K562 (cell line): ENCODE results near the gene ESR2. TPM values are rescaled to one million over a fixed set of nuclear protein-coding genes. Genes with fewer than 3 reads are reported as not detected.

Experiments used
- ATAC-seq: fragments of 200-7000 bp; cut with Tn5 transposase; 3 replicates; pipeline ENCODE4 v1.9.1; 2020; ENCODE audit warnings: moderate library complexity
- BruUV-seq: library from RNA; stranded (reverse); fragments of 400-500 nt; replicated peaks from 2 replicates; lab custom pipeline; 2021; lab: Mats Ljungman, UMichigan
- CTCF ChIA-PET: fragments of 300-600 bp; formaldehyde crosslinking; extraction: SDS; loops from one replicate; lab custom pipeline; 2021; ENCODE audit warnings: low intra/inter-chr PET ratio; lab: Yijun Ruan, JAX
- POLR2A ChIA-PET: fragments of 300-600, 350-650 bp; sonication (Branson Sonifier 250); formaldehyde crosslinking; extraction: SDS; loops from one replicate; lab custom pipeline; 2021; ENCODE audit warnings: antibody characterized with exemption, inconsistent platforms; lab: Yijun Ruan, JAX
- DNase-seq, 4 experiments: peaks; one replicate each; pipeline versions ENCODE4 v3.0.0 to v3.0.0-alpha.2; 2011 to 2018; ENCODE audit warnings: low spot score in 3 of 4, mixed read lengths in 3 of 4; ENCODE audit errors: extremely low read depth in 1 of 4
- FAIRE-seq: peaks from 2 replicates; lab custom pipeline; 2011; peaks lifted over from hg19 to GRCh38; lab: Jason Lieb, UNC
- H2AFZ ChIP-seq: 2 replicates; pipeline ENCODE4 v1.6.0; 2011; ENCODE audit warnings: low read depth, low read length, control low read depth, inconsistent platforms
- H3K27ac ChIP-seq: fragments of 200-600 bp; 3 replicates; pipeline ENCODE4 v1.8.0; 2011; ENCODE audit warnings: low read depth, mild to moderate bottlenecking, control low read depth, inconsistent platforms, low read length, moderate library complexity, mixed read lengths; ENCODE audit errors: extremely low read depth
- H3K27me3 ChIP-seq, 2 experiments: fragments of 300-600 bp in 1 of 2; 2 replicates in 1 of 2; 3 replicates in 1 of 2; pipeline versions ENCODE4 v1.6.0 to v1.8.0; 2011; ENCODE audit warnings: inconsistent platforms in 2 of 2, low read length in 2 of 2, mild to moderate bottlenecking in 1 of 2, mixed read lengths in 1 of 2, moderate library complexity in 1 of 2; ENCODE audit not compliant: control insufficient read depth in 2 of 2, insufficient read depth in 2 of 2
- H3K36me3 ChIP-seq: fragments of 300-600 bp; 3 replicates; pipeline ENCODE4 v1.8.0; 2011; ENCODE audit warnings: mild to moderate bottlenecking, low read length, inconsistent platforms; ENCODE audit not compliant: control insufficient read depth, insufficient read depth
- H3K4me1 ChIP-seq, 2 experiments: fragments of 200-600 bp in 1 of 2; replicated peaks in 1 of 2; 2 replicates in 1 of 2; 3 replicates in 1 of 2; pipeline versions ENCODE4 v1.5.1 to v1.8.0; 2011; ENCODE audit warnings: inconsistent platforms in 2 of 2, low read length in 2 of 2, mild to moderate bottlenecking in 1 of 2, mixed read lengths in 1 of 2, moderate library complexity in 1 of 2; ENCODE audit not compliant: control insufficient read depth in 2 of 2, insufficient read depth in 2 of 2
- H3K4me2 ChIP-seq: 2 replicates; pipeline ENCODE4 v1.6.1; 2011; ENCODE audit warnings: low read length, control low read depth, inconsistent platforms, mixed read lengths; ENCODE audit not compliant: insufficient read depth
- H3K4me3 ChIP-seq: fragments of 200-600 bp; sonication (generic), shearing (Covaris generic); 2 replicates; pipeline ENCODE4 v1.5.1; 2016; ENCODE audit warnings: control low read depth, inconsistent platforms
- H3K79me2 ChIP-seq: fragments of 200-600 bp; 3 replicates; pipeline ENCODE4 v1.8.0; 2011; ENCODE audit warnings: low read length, inconsistent platforms; ENCODE audit not compliant: control insufficient read depth, insufficient read depth
- H3K9ac ChIP-seq, 2 experiments: 2 replicates each; pipeline versions ENCODE4 v1.6.0 to v1.6.1; 2011; ENCODE audit warnings: low read depth in 2 of 2, low read length in 2 of 2, control low read depth in 1 of 2, inconsistent platforms in 1 of 2, mild to moderate bottlenecking in 1 of 2, mixed read lengths in 1 of 2; ENCODE audit not compliant: insufficient read depth in 1 of 2
- H3K9me1 ChIP-seq: one replicate; pipeline ENCODE4 v1.6.0; 2011; ENCODE audit warnings: inconsistent platforms, mild to moderate bottlenecking, low read length, moderate library complexity; ENCODE audit not compliant: control insufficient read depth, insufficient read depth
- H3K9me3 ChIP-seq: replicated peaks from 2 replicates; pipeline ENCODE4 v1.5.1; 2011; ENCODE audit warnings: low read depth, low read length, inconsistent platforms; ENCODE audit not compliant: control insufficient read depth, insufficient read depth
- H4K20me1 ChIP-seq: replicated peaks from 2 replicates; pipeline ENCODE4 v1.6.1; 2011; ENCODE audit warnings: low read length, inconsistent platforms, mixed read lengths; ENCODE audit not compliant: control insufficient read depth, insufficient read depth
- FUS ChIP-seq: fragments of 200-400 bp; formaldehyde crosslinking; optimal IDR thresholded peaks from 2 replicates; pipeline ENCODE3; 2017; ENCODE audit warnings: low read depth, low read length
- HDAC2 ChIP-seq: fragments of 450-650 bp; IDR thresholded peaks from 2 replicates; pipeline ENCODE4 v1.6.1; 2016; ENCODE audit warnings: mild to moderate bottlenecking
- HNRNPLL ChIP-seq: fragments of 200-400 bp; formaldehyde crosslinking; IDR thresholded peaks from 2 replicates; pipeline ENCODE4 v1.6.1; 2017; ENCODE audit warnings: low read length, low read depth, mild to moderate bottlenecking; ENCODE audit not compliant: poor library complexity, severe bottlenecking
- KLF10 ChIP-seq: fragments of 250-450 bp; sonication (Bioruptor Pico); IDR thresholded peaks from 2 replicates; pipeline ENCODE4 v1.6.1; 2021; ENCODE audit warnings: matching md5 sums
- KLF6 ChIP-seq: fragments of 250-450 bp; sonication (Bioruptor Pico); IDR thresholded peaks from 2 replicates; pipeline ENCODE4 v1.4.0; 2020; ENCODE audit warnings: mild to moderate bottlenecking, moderate library complexity, borderline replicate concordance
- L3MBTL2 ChIP-seq: fragments of 450-650 bp; IDR thresholded peaks from 2 replicates; pipeline ENCODE4 v1.6.1; 2016; ENCODE audit warnings: mild to moderate bottlenecking, moderate library complexity
- MAFF ChIP-seq: IDR thresholded peaks from 2 replicates; pipeline ENCODE4 v1.6.1; 2012; ENCODE audit warnings: low read length, improper control_type of control experiment
- MBD2 ChIP-seq: sonication (generic); IDR thresholded peaks from 2 replicates; pipeline ENCODE4 v1.6.1; 2016; ENCODE audit warnings: low read depth, borderline replicate concordance
- NCOA4 ChIP-seq: fragments of 450-650 bp; IDR thresholded peaks from 2 replicates; pipeline ENCODE4 v1.6.1; 2018; ENCODE audit warnings: mild to moderate bottlenecking; ENCODE audit not compliant: partially characterized antibody
- PML ChIP-seq: IDR thresholded peaks from 2 replicates; pipeline ENCODE4 v1.6.1; 2012; ENCODE audit warnings: low read length, inconsistent platforms
- RBFOX2 ChIP-seq: fragments of 200-400 bp; formaldehyde crosslinking; IDR thresholded peaks from 2 replicates; pipeline ENCODE4 v1.6.1; 2017; ENCODE audit warnings: low read depth, mild to moderate bottlenecking, low read length, moderate library complexity
- RHOXF2B ChIP-seq: fragments of 250-450 bp; sonication (Bioruptor Pico); conservative IDR thresholded peaks from 2 replicates; pipeline ENCODE4 v1.5.1; 2021
- SPI1 ChIP-seq: IDR thresholded peaks from 2 replicates; pipeline ENCODE4 v1.6.1; 2011; ENCODE audit warnings: low read depth, low read length, control low read depth, borderline replicate concordance
- WHSC1 ChIP-seq: IDR thresholded peaks from one replicate; pipeline ENCODE4 v1.6.1; 2012; ENCODE audit warnings: low read length, control low read depth, inconsistent platforms
- YBX1 ChIP-seq: fragments of 450-650 bp; IDR thresholded peaks from 2 replicates; pipeline ENCODE4 v1.7.1; 2016; ENCODE audit warnings: mild to moderate bottlenecking
- WGBS: fragments of 100-300 bp; shearing (Covaris generic); methylation state at CpG from one replicate; pipeline ENCODE4 v1.1.6; 2016; ENCODE audit warnings: low coverage, mixed read lengths; ENCODE audit not compliant: insufficient coverage; ENCODE audit errors: missing lambda C conversion rate; 5-methylcytosine and 5-hydroxymethylcytosine counted together
- in situ Hi-C: fragments of 300-500 bp; cut with MboI; formaldehyde crosslinking; loops from 4 replicates; pipeline ENCODE4 v1.15.0; 2018; ENCODE audit warnings: inconsistent platforms, mixed read lengths
- intact Hi-C: fragments of 100-400 bp; cut with micrococcal nuclease; formaldehyde crosslinking; loops from 2 replicates; pipeline ENCODE4 v1.14.2; 2022
- polyA plus RNA-seq, 8 experiments: library from polyadenylated mRNA; depleted of rRNA in 4 of 8; stranded (reverse) in 5 of 8; unstranded in 3 of 8; fragments of >200 nt; fragmentation: Nextera tagmentation in 2 of 8; fragmentation: Illumina TruSeq in 1 of 8; extraction: Ambion mirVana in 2 of 8; extraction: Trizol in 1 of 8; gene quantifications; 2 replicates each; pipeline versions ENCODE4 v1.2.1 to v1.2.3, GENCODE V29; 2011 to 2014; ENCODE audit warnings: inconsistent platforms in 1 of 8, missing spikeins in 1 of 8
- total RNA-seq, 7 experiments: library from RNA; depleted of rRNA in 6 of 7; stranded (reverse); fragments of >200 nt in 6 of 7; fragmentation: Illumina TruSeq in 2 of 7; extraction: Trizol in 2 of 7; gene quantifications; 2 replicates each; pipeline versions ENCODE4 v1.2.1 to v1.2.3, GENCODE V29; 2011 to 2021; ENCODE audit warnings: low replicate concordance in 1 of 7
- TF ChIP-seq, protein P1 (sequence below), 2 experiments: fragments of 250-450 bp in 1 of 2; fragments of 450-650 bp in 1 of 2; sonication (Bioruptor Pico) in 1 of 2; IDR thresholded peaks; 2 replicates each; pipeline versions ENCODE4 v1.6.1 to v1.8.0; 2016 to 2021; ENCODE audit warnings: mild to moderate bottlenecking in 2 of 2, moderate library complexity in 2 of 2, missing compliant biosample characterization in 1 of 2, missing genetic modification characterization in 1 of 2
- TF ChIP-seq, protein P2 (sequence below): fragments of 250-450 bp; sonication (Bioruptor Pico); IDR thresholded peaks from 2 replicates; pipeline ENCODE4 v1.4.0; 2020; ENCODE audit warnings: borderline replicate concordance

Gene ESR2
- total and polyA plus RNA-seq, 9 of the 15 experiments (the other 6 are each of a cell fraction or from before 2014, with no cell fraction given): 0.07 to 3.8 (median 2.0) TPM

DNA sequence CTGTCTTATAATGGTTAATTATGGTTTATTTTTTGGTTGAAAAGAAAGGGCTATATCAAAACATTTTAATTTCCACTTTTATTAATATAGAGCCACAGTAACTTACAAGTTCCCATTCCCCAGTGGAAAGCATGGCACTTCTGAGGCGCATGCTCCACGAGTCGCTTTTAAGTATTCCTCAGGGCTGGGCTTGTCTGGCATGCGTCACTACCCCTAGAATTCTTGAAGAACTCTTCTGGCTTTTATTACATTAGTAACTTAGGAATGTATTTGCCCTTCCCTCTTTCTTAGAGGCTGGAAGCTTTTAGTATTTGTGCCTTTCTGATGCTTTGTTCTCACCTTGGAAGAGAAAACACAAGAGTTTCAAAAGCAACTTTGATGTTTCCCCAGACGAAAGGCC, 81.1 kb downstream of the ESR2 start:
- peaks cover 0 to 7% of the 10 kb centered on the region in 2 experiments; a peak in 2 of 5 replicates for H3K4me1 ChIP-seq
- no peak overlapping the region for H3K4me3 ChIP-seq
- in situ Hi-C loops (no loop called here), intact Hi-C loops (no loop called here)
- H3K9ac ChIP-seq: no peak overlapping the region
- H3K9me3 ChIP-seq: no peaks in the 10 kb centered on the region
- no peaks in the 10 kb centered on the region for H3K27me3 ChIP-seq
- ATAC-seq (no peak), FAIRE-seq (no peak), DNase-seq (no peak)
- H3K4me2 ChIP-seq: no peak overlapping the region
- ChIA-PET CTCF (no interaction called here), POLR2A (interaction anchor here (0.8 to 1.8 kb wide), 2 partner anchors 11 to 14 kb away, joined by 3 to 4 read pairs; no protein-coding TSS in a partner anchor)
- no peak overlapping the region for H3K27ac ChIP-seq
- H2AFZ ChIP-seq: no peak overlapping the region
- TF ChIP-seq PML: no peak
- no peaks in the 10 kb centered on the region for H3K9me1 ChIP-seq
- no peaks in the 10 kb centered on the region for H3K36me3 ChIP-seq
- no peaks in the 10 kb centered on the region for H4K20me1 ChIP-seq
- H3K79me2 ChIP-seq: no peaks in the 10 kb centered on the region
- WGBS: 65% methylated on average over 4 of the region's 5 CpGs
- BruUV-seq: no TSS peak

DNA sequence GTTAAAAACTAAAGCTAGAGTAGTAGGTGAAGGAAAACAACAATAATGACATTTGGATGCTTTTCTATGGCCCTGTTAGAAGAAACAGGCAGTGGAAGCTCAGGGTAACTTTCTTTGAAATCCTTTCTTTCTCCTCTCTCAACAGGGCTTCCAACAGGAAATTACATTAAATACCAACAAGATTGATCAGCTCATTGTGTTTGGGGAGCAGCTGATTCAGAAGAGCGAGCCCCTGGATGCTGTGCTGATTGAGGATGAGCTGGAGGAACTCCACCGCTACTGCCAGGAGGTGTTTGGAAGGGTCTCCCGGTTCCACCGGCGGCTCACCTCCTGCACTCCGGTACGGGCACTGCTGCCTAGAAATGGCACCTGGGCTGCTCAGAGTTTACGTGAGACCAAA, 81.5 kb downstream of the ESR2 start:
- 74% methylated on average over 8 of the region's 8 CpGs for WGBS
- Histone ChIP-seq H4K20me1 (no peaks in the 10 kb centered on the region), H3K27ac (no peak overlapping the region), H3K9ac (no peak overlapping the region), H3K4me2 (no peak overlapping the region), H3K27me3 (no peaks in the 10 kb centered on the region), H2AFZ (no peak overlapping the region), H3K9me1 (no peaks in the 10 kb centered on the region), H3K4me1 (peaks cover 0 to 7% of the 10 kb centered on the region in 2 experiments; a peak in 2 of 5 replicates), H3K9me3 (no peaks in the 10 kb centered on the region), H3K36me3 (no peaks in the 10 kb centered on the region), H3K4me3 (no peak overlapping the region), H3K79me2 (no peaks in the 10 kb centered on the region)
- intact Hi-C loops (no loop called here), in situ Hi-C loops (no loop called here)
- ChIA-PET CTCF (no interaction called here), POLR2A (interaction anchor here (0.8 kb wide), 2 partner anchors 14 to 24 kb away, joined by 4 read pairs; no protein-coding TSS in a partner anchor)
- FAIRE-seq (no peak), DNase-seq (no peak), ATAC-seq (no peak)
- no TSS peak for BruUV-seq
- TF ChIP-seq MBD2 (no peak), YBX1 (no peak), HDAC2 (no peak), RBFOX2 (no peak), NCOA4 (no peak), KLF6 (CRISPR knock-in tag) (no peak), MAFF (no peak), L3MBTL2 (no peak), FUS (no peak), RHOXF2B (no peak), WHSC1 (no peak), SPI1 (no peak), KLF10 (CRISPR knock-in tag) (no peak), HNRNPLL (no peak)
- TF ChIP-seq, protein P1, sequence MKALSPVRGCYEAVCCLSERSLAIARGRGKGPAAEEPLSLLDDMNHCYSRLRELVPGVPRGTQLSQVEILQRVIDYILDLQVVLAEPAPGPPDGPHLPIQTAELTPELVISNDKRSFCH (CRISPR knock-in tag; IDR thresholded peaks at IDR 0.05): no peak
- TF ChIP-seq, protein P1 (tag; IDR thresholded peaks at IDR 0.05): no peak
- TF ChIP-seq, protein P2, sequence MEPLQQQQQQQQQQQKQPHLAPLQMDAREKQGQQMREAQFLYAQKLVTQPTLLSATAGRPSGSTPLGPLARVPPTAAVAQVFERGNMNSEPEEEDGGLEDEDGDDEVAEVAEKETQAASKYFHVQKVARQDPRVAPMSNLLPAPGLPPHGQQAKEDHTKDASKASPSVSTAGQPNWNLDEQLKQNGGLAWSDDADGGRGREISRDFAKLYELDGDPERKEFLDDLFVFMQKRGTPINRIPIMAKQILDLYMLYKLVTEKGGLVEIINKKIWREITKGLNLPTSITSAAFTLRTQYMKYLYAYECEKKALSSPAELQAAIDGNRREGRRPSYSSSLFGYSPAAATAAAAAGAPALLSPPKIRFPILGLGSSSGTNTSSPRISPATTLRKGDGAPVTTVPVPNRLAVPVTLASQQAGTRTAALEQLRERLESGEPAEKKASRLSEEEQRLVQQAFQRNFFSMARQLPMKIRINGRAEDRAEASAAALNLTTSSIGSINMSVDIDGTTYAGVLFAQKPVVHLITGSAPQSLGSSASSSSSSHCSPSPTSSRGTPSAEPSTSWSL: no peak
